A673 (cell line): ENCODE measurements around the gene TRPM8. TPM values are rescaled to one million over a fixed set of nuclear protein-coding genes. Genes with fewer than 3 reads are reported as not detected.

Experiments
- BruUV-seq: library from RNA; stranded (reverse); fragments of 400-500 nt; replicated peaks from 2 replicates; lab custom pipeline; 2021; lab: Mats Ljungman, UMichigan
- CTCF ChIA-PET: fragments of 300-600 bp; sonication (Branson Sonifier 250); formaldehyde crosslinking; loops from one replicate; lab custom pipeline; 2022; ENCODE audit warnings: antibody characterized with exemption; lab: Charles Lee
- POLR2A ChIA-PET: fragments of 300-600 bp; sonication (Branson Sonifier 250); formaldehyde crosslinking; loops from one replicate; lab custom pipeline; 2022; ENCODE audit warnings: antibody characterized with exemption; ENCODE audit not compliant: low non-redundant PET; lab: Charles Lee
- DNase-seq: peaks from one replicate; pipeline ENCODE4 v3.0.0-alpha.2; 2015; ENCODE audit warnings: low spot score
- H3K27ac ChIP-seq: fragments of 200-600 bp; sonication (generic); 2 replicates; pipeline ENCODE4 v1.5.1; 2016; ENCODE audit warnings: mixed run types, low read depth, mild to moderate bottlenecking, mixed read lengths, antibody characterized with exemption, low read length; ENCODE audit not compliant: poor library complexity, severe bottlenecking
- H3K27me3 ChIP-seq: fragments of 200-600 bp; sonication (generic); replicated peaks from 2 replicates; pipeline ENCODE4 v1.6.1; 2017; ENCODE audit warnings: mixed run types, low read depth, mild to moderate bottlenecking, mixed read lengths, antibody characterized with exemption, low read length; ENCODE audit not compliant: insufficient read depth, poor library complexity
- H3K36me3 ChIP-seq: fragments of 200-600 bp; sonication (generic); 2 replicates; pipeline ENCODE4 v1.6.1; 2016; ENCODE audit warnings: mixed run types, mild to moderate bottlenecking, mixed read lengths, antibody characterized with exemption, low read length; ENCODE audit not compliant: insufficient read depth, poor library complexity, severe bottlenecking
- H3K4me1 ChIP-seq: fragments of 200-600 bp; sonication (generic); 2 replicates; pipeline ENCODE4 v1.6.1; 2017; ENCODE audit warnings: mixed run types, mild to moderate bottlenecking, mixed read lengths, antibody characterized with exemption, low read length; ENCODE audit not compliant: insufficient read depth, poor library complexity, severe bottlenecking
- H3K4me3 ChIP-seq: fragments of 200-600 bp; sonication (generic); 2 replicates; pipeline ENCODE4 v1.5.1; 2016; ENCODE audit warnings: low read depth, mixed run types, mild to moderate bottlenecking, mixed read lengths, low read length; ENCODE audit not compliant: poor library complexity, severe bottlenecking
- H3K9me3 ChIP-seq: fragments of 200-600 bp; sonication (generic); 2 replicates; pipeline ENCODE4 v1.6.1; 2016; ENCODE audit warnings: mixed run types, low read depth, mild to moderate bottlenecking, mixed read lengths, antibody characterized with exemption, low read length; ENCODE audit not compliant: poor library complexity, severe bottlenecking
- CTCF ChIP-seq: fragments of 300-800, 200-600 bp; sonication (generic); conservative IDR thresholded peaks from 2 replicates; pipeline ENCODE4 v1.5.1; 2017; ENCODE audit warnings: low read depth, mild to moderate bottlenecking, antibody characterized with exemption, low read length, moderate library complexity, mixed read lengths
- EZH2 ChIP-seq: fragments of 200-600 bp; sonication (generic); IDR thresholded peaks from 2 replicates; pipeline ENCODE4 v1.6.1; 2017; ENCODE audit warnings: borderline replicate concordance, low read depth, mild to moderate bottlenecking, mixed read lengths, antibody characterized with exemption, low read length; ENCODE audit not compliant: poor library complexity, severe bottlenecking
- intact Hi-C: fragments of 100-400 bp; cut with micrococcal nuclease; formaldehyde crosslinking; loops from one replicate; pipeline ENCODE4 v1.10.0; 2022; ENCODE audit not compliant: unreplicated experiment
- total RNA-seq: library from RNA; stranded (reverse); gene quantifications from 2 replicates; pipeline ENCODE4 v1.2.3, GENCODE V29; 2021

Gene TRPM8
- total RNA-seq, 1 experiment from 2014 or later, result 8.9 TPM

GRCh38 chr2:233994151-233994550 lies 77.0 kb downstream of the TRPM8 start:
- no peaks in the 10 kb centered on the region for H3K9me3 ChIP-seq
- DNase-seq, result no peak
- no peak overlapping the region for H3K4me3 ChIP-seq
- H3K27ac ChIP-seq, result no peak overlapping the region
- TF ChIP-seq EZH2 (no peak), CTCF (no peak)
- ChIA-PET POLR2A (no interaction called here), CTCF (no interaction called here)
- intact Hi-C loops, result no loop called here
- H3K4me1 ChIP-seq, result no peaks in the 10 kb centered on the region
- no TSS peak for BruUV-seq
- no peaks in the 10 kb centered on the region for H3K27me3 ChIP-seq
- no peaks in the 10 kb centered on the region for H3K36me3 ChIP-seq

- H3K9me3 ChIP-seq, result no peaks in the 10 kb centered on the region
- no peak for DNase-seq
These were observed 78.8 kb downstream of the TRPM8 start for GRCh38 chr2:233996000-233996399.

GRCh38 chr2:233996461-233996860 lies 79.3 kb downstream of the TRPM8 start:
- DNase-seq, result no peak
- Histone ChIP-seq H3K36me3 (no peaks in the 10 kb centered on the region), H3K27ac (no peak overlapping the region), H3K27me3 (no peaks in the 10 kb centered on the region), H3K4me1 (no peaks in the 10 kb centered on the region), H3K9me3 (no peaks in the 10 kb centered on the region), H3K4me3 (no peak overlapping the region)
- POLR2A ChIA-PET, result no interaction called here
- CTCF ChIA-PET, result no interaction called here
- TF ChIP-seq CTCF (no peak), EZH2 (no peak)
- intact Hi-C loops, result no loop called here
- no TSS peak for BruUV-seq

More at GRCh38 chr2:233996000-233996399, 78.8 kb downstream of the TRPM8 start:
- Histone ChIP-seq H3K4me3 (no peak overlapping the region), H3K27me3 (no peaks in the 10 kb centered on the region), H3K4me1 (no peaks in the 10 kb centered on the region), H3K27ac (no peak overlapping the region), H3K36me3 (no peaks in the 10 kb centered on the region)
- intact Hi-C loops, result no loop called here
- ChIA-PET CTCF (no interaction called here), POLR2A (no interaction called here)
- no TSS peak for BruUV-seq
- no peak for TF ChIP-seq CTCF
- no peak for TF ChIP-seq EZH2
